Cardiac muscle cell (in vitro differentiated cells and primary cell): ENCODE data around the gene SETBP1. TPM values are rescaled to one million over a fixed set of nuclear protein-coding genes. Genes with fewer than 3 reads are reported as not detected.
A peak's percentile ranks its signal among the peaks of the same experiment; 100 is the strongest.

Experiments
- DNase-seq, 2 donors: peaks; one replicate each; pipeline versions ENCODE4 v3.0.0 to v3.0.0-alpha.2; 2010 to 2017; ENCODE audit warnings: low read depth in 1 of 2, low spot score in 1 of 2
- H3K27ac ChIP-seq: fragments of 200-600 bp; sonication (generic); 2 replicates; pipeline ENCODE4 v1.5.1; 2016
- H3K27me3 ChIP-seq: fragments of 200-600 bp; sonication (generic); 2 replicates; pipeline ENCODE4 v1.6.0; 2016; ENCODE audit warnings: control low read depth
- H3K36me3 ChIP-seq: fragments of 200-600 bp; sonication (generic); 2 replicates; pipeline ENCODE4 v1.5.1; 2016; ENCODE audit warnings: control low read depth
- H3K4me1 ChIP-seq: fragments of 200-600 bp; sonication (generic); 2 replicates; pipeline ENCODE4 v1.8.1; 2017; ENCODE audit warnings: low read depth, mild to moderate bottlenecking, mixed run types
- H3K4me3 ChIP-seq: fragments of 200-600 bp; sonication (generic); 2 replicates; pipeline ENCODE4 v1.5.1; 2016; ENCODE audit warnings: mild to moderate bottlenecking
- H3K9me3 ChIP-seq: fragments of 200-600 bp; sonication (generic); 2 replicates; pipeline ENCODE4 v1.5.1; 2017; ENCODE audit warnings: low read depth, mild to moderate bottlenecking, control low read depth
- CTCF ChIP-seq: IDR thresholded peaks from 2 replicates; pipeline ENCODE4 v1.5.1; 2012; ENCODE audit warnings: low read depth, mild to moderate bottlenecking, low read length
- polyA plus RNA-seq: library from polyadenylated mRNA; unstranded; fragments of >200 nt; fragmentation: Nextera tagmentation; extraction: Ambion mirVana; gene quantifications from 2 replicates; pipeline ENCODE4 v1.2.1, GENCODE V29; 2016
- total RNA-seq: library from RNA; depleted of rRNA; stranded (reverse); fragments of >200 nt; gene quantifications from 2 replicates; pipeline ENCODE4 v1.2.3, GENCODE V29; 2016

Gene SETBP1
- total and polyA plus RNA-seq, 2 experiments from 2014 or later: 6.3 to 30.6 TPM

DNA sequence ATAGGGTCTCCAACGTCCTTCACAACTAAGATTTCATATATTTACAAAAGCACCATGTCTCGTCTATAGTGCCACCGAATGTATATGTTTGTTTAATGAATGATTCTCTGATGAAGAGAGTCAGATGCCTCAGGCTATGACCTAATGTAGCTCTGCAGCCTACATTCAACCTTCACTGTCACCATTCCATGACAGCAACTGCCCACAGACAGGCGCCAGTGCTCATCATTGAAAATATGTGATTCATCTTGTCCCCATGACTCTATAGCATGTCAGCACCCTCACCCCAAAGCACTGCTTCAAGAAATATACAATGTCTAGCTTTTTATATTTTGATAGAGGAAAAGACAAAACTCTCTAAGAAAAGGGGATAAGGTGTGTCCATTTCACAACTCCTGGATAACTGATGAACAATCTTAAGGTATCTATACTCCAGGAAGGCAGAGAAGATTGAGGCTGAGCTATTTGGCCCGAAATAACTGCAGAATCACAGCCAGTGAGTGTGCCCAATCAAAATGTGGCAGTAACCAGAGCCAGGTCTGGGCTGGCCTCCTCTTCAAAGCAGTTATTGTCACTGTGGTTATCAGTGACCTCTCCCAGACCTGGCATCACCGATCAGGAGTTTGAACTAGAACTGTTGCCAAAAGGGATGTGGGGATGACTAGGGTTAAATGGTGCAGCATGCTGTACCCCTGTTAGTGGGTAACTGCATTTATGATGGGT lies 246.6 kb downstream of the SETBP1 start:
- no peak for DNase-seq
- H3K4me1 ChIP-seq: no peaks in the 10 kb centered on the region
- TF ChIP-seq CTCF: no peak
- no peak overlapping the region for H3K4me3 ChIP-seq
- H3K9me3 ChIP-seq: no peaks in the 10 kb centered on the region
- H3K27ac ChIP-seq: no peak overlapping the region
- no peaks in the 10 kb centered on the region for H3K36me3 ChIP-seq
- no peaks in the 10 kb centered on the region for H3K27me3 ChIP-seq

DNA sequence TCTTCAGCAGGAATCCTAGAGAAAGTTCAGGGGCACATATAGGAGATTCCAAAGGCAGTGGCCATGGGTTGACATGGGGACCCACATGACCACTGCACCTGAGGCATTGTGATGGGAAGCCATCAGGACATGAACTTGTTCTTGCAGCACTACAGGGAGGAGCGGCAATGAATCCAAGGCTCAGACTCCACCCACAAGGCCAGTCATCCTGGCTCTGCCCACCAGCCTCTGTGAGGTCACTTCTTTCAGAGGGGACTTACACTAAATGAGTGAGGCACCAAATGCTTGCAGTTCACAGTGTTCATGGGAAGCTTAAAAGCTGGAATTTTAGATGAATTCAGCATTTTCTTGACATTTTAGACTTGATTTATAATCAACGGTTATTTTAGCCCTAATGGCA lies 254.2 kb downstream of the SETBP1 start:
- no peak for TF ChIP-seq CTCF
- Histone ChIP-seq H3K27me3 (no peaks in the 10 kb centered on the region), H3K9me3 (no peaks in the 10 kb centered on the region), H3K4me1 (peaks cover 11% of the 10 kb centered on the region), H3K4me3 (no peak overlapping the region), H3K36me3 (no peaks in the 10 kb centered on the region), H3K27ac (no peak overlapping the region)
- no peak for DNase-seq

- Histone ChIP-seq H3K9me3 (no peaks in the 10 kb centered on the region), H3K4me3 (no peak overlapping the region), H3K4me1 (peaks cover 11% of the 10 kb centered on the region), H3K27me3 (no peaks in the 10 kb centered on the region), H3K27ac (no peak overlapping the region), H3K36me3 (no peaks in the 10 kb centered on the region)
- TF ChIP-seq CTCF: no peak
- no peak for DNase-seq
Observed at GRCh38 chr18:44935455-44935854, 254.8 kb downstream of the SETBP1 start.

- Histone ChIP-seq H3K36me3 (no peaks in the 10 kb centered on the region), H3K4me3 (no peak overlapping the region), H3K27ac (no peak overlapping the region), H3K4me1 (peaks cover 11% of the 10 kb centered on the region), H3K27me3 (no peaks in the 10 kb centered on the region), H3K9me3 (no peaks in the 10 kb centered on the region)
- no peak for DNase-seq
- TF ChIP-seq CTCF: no peak
Observed at GRCh38 chr18:44936485-44936884, 255.8 kb downstream of the SETBP1 start.

DNA sequence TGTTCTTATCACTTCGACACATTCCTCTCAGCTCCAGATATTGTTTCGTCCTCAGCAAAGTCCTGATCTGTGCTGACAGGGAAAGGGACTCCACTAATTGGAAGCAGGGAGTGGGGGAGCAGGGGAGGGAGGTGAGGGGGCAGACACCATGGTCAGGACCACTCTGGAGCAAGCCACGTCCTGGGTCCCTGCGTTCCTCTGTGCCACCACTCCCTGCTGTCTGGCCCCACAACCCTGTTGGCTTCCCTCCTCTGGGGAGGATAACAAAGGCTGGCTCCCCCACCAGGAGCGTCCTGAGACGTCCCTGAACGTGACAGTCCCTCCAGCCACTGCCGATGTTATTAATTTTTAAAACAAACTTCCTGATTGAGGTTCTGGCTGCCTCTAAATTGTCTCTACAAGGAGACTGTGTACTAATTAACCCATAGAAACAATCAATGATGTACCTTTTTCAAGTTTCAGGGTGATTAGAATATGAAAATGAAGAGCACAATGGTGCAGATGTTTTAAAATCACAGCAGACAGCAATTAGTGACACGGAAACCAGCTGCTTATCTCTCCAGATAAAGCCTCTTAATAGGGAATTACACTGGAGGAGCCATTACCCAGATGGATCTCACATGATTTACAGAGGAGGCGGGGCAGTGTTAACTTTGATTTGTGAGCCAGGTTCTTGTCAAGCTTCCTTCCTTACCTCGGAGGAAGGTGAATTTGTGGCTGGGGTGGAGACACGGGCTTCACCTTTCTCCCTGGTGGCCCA lies 257.5 kb downstream of the SETBP1 start:
- H3K27ac ChIP-seq: no peak overlapping the region

More for the DNA sequence above, 257.5 kb downstream of the SETBP1 start:
- H3K4me3 ChIP-seq: no peak overlapping the region
- H3K4me1 ChIP-seq: peaks cover 11% of the 10 kb centered on the region
- no peak for TF ChIP-seq CTCF
- peak in 1 of 2 donors; percentile 25 for DNase-seq
- H3K27me3 ChIP-seq: no peaks in the 10 kb centered on the region
- no peaks in the 10 kb centered on the region for H3K9me3 ChIP-seq
- H3K36me3 ChIP-seq: no peaks in the 10 kb centered on the region
